HG02678 (cell line): Measurements from ENCODE around the gene TRPV4.

ENCODE experiments used
- ATAC-seq: cut with Tn5 transposase; IDR thresholded peaks from one replicate; pipeline ENCODE4 v1.9.1; 2021; ENCODE audit warnings: mild to moderate bottlenecking, moderate library complexity; ENCODE audit not compliant: unreplicated experiment

Gene TRPV4

GRCh38 chr12:109808876-109809646 lies 24.1 kb downstream of the TRPV4 start:
- no peak for ATAC-seq

- ATAC-seq: no peak
Measured at GRCh38 chr12:109807954-109808643, 25.1 kb downstream of the TRPV4 start.

DNA sequence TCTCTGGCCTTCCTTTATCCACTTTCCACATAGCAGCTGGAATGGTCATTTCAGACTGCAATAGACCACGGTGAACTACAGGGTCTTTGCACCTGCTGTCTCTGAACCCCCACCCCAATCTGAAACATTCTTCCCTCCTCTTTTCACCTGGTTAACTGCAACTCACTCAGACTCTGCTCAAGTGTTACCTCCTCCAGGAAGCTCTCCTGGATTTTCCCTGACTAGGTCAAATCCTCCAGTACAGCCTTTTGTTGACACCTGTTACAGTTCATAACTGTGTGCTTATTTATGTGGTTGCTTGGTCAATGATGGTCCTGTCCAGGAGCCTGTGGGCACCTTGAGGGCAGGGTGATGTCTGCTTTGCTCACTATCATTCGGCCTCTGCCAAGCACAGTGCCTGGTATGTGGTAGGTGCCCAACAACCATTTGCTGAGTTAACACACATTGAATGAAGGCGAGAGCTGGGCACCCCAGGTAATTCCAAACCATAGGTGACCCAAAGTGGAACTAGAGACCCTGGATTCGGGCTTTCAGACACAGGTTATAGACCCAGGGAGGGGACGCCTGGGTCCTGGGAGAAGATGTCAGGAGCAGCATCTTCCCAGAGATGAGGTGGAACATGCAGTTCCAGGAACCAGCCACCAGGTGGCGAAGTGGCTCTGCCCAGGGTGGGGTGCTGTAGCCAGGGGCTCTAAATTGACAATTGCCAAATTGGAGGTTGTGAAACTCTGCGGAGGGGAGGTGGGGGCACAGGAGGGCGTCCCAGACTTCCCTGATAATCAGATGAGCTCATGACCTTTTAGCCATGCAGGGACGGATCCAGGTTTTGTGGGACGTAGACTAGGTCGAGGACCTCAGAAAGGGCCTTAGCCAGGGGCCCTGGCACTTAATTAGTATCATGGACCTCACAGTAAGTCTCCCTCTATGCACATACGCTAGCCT lies 28.1 kb downstream of the TRPV4 start:
- ATAC-seq: no peak

GRCh38 chr12:109803678-109804077 lies 29.5 kb downstream of the TRPV4 start:
- ATAC-seq: no peak

- no peak for ATAC-seq
Measured at GRCh38 chr12:109802828-109803227, 30.4 kb downstream of the TRPV4 start.

GRCh38 chr12:109800536-109800935 lies 32.7 kb downstream of the TRPV4 start:
- ATAC-seq: no peak

- no peak for ATAC-seq
Measured at GRCh38 chr12:109798691-109799090, 34.5 kb downstream of the TRPV4 start.

- ATAC-seq: no peak
Measured at GRCh38 chr12:109797905-109798669, 35.1 kb downstream of the TRPV4 start.

DNA sequence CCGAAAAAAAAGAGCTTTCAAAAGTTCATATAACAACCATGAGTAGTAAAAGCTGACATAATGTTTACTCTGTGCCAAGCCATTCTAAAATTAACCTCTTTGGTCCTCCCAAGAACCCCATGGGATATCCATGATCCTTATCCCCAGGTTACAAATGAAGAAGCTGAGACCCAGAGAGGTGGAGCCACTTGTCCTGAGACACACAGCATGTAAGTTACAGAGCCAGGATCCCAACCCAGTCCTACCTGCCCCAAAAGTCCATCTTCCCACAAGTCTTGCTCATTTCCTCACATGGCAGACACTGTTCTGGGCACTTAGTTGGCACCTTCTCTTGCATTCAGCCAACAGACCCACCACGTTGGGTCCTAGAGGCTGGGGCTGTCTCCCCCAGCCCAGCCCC lies 37.1 kb downstream of the TRPV4 start:
- no peak for ATAC-seq

DNA sequence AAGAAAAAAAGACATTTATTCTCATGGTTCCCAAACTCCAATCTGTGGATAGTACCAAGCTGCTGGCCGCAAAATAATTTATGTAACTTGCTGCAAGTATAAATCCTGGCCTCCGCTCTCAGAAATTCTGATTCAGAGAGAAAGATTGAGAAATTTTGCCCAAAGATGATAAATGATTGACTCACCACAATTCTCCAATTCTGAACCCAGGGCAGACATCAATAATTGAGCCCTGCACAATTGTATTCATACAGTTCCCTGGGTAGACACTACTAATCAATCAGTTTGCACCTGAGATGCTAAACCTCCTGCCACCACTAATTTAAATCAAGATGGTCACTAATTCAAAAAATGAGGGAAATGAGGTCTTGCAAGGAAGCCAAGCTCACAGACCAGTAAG lies 38.2 kb downstream of the TRPV4 start:
- ATAC-seq: no peak

GRCh38 chr12:109793826-109794501 lies 39.2 kb downstream of the TRPV4 start:
- ATAC-seq: no peak

DNA sequence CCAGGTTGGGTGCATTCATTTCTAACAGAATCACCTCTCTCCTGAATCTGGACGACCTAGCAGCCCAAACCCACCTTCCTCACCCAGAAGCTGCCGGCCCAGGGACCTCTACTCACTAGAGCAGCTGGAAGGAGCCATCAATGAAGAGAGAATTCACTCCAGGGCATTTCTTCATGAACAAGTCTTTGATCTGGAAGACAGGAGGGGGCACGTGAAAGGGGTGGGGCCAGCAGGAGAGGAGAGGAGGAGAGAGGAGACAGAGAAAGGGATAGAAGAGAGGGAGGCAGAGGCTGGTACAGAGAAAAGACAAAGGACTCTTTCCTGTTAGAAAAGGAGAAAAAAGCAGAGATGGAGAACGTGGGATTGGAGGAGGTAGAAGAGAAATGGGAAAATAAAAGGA lies 39.8 kb downstream of the TRPV4 start:
- no peak for ATAC-seq

- ATAC-seq: no peak
Measured at GRCh38 chr12:109792992-109793391, 40.2 kb downstream of the TRPV4 start.

GRCh38 chr12:109789526-109790048 lies 43.6 kb downstream of the TRPV4 start:
- ATAC-seq: no peak

DNA sequence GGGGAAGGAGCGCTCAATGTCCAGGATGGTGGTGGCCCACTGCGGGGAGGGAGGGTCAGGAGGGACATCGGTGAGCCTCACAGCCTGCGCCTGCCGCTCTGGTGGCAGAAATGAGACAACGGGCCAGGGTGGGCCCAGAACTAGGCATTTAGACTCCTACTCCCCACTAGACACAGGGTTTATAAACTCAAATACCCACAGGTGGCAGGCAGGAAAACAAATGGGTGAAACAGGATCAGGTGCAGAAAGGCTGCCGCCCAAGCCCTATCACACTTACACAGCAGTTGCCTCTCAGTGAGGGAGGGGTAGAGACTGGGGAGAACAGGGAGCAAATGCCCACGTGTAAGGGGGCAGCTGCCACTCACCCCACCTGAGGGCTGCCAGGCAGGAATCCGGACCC lies 46.4 kb downstream of the TRPV4 start:
- ATAC-seq: no peak

DNA sequence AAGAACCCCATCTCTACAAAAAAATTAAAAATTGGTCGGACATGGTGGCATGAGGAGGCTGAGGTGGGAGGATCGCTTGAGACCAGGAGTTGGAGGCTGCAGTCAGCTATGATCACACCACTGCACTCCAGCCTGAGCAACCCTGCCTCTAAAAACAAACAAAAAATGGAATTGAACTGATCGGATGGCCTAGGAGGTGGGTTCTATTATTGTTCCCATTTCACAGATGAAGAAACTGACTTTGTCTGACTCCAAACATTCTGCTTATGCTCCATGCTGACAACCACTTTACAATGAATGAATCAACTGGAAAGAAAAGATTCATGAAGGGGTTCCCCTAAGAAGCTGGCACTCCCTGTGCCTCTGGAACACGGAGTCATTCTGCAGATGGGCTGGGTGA lies 47.3 kb downstream of the TRPV4 start:
- ATAC-seq: no peak

DNA sequence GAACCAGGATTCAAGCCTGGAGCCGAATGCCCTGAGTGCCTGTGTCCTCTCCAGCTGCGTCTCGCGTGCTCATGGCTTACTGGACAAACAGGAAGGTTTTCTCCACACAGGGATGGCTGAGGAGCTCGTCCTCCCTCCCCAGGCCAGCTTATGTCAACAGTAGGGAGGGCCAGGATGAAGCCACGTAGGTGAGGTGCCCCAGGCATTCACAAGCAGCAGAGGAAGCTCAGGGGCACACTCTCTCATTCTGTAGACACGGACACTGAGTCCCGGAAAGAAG lies 49.3 kb downstream of the TRPV4 start:
- ATAC-seq: no peak

DNA sequence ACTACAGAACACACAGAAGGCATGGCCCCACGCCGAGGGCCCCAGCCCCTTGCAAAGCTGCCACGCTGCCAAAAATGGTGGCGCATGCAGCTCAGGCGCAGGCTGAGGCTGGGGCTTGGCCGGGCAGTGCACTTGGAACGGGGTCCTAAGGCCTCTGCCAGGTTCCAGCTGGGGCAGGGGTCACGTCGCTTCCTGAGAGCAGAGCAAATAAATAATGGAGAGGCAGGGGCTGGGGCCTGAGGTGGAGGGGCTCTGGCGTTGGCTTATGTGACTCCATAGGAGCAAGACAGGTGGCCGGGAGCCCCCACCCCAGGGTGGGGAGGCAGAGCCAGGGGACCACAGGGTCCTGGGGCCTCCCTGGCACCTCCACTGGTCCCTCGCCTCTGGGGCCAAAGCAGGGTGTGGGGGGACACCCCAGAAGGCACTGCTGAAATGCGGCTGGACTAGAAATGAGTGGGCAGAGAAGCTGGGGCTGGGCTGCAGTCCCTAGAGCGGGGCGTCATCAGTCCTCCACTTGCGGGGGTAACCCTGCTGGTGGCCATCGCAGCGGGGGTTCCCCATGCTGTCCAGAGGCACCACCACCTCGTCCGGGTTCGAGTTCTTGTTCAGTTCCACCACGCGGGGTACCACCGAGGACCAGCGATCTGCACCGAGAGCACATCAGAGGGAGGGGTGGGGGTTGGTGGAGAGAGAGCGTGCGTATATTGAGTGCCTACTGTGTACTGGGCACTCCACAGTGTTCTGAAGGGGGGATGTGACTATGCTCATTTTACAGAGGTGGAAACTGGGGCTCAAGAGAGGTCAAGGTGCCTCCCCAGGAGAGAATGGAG lies 49.8 kb downstream of the TRPV4 start:
- ATAC-seq: no peak

GRCh38 chr12:109782326-109782703 lies 50.9 kb downstream of the TRPV4 start:
- ATAC-seq: no peak
